Sigmoid colon (tissue), 4 donors: ENCODE data around the gene MGAT5.

Experiments
- CTCF ChIP-seq, 4 experiments: fragments of 450-650 bp in 3 of 4; fragments of 200-600 bp in 1 of 4; IDR thresholded peaks; one replicate each; pipeline ENCODE4 v1.5.1; 2016 to 2019; ENCODE audit warnings: antibody characterized with exemption in 4 of 4, mild to moderate bottlenecking in 3 of 4, moderate library complexity in 2 of 4
- POLR2A ChIP-seq, 2 donors: fragments of 450-650 bp; IDR thresholded peaks; one replicate each; pipeline ENCODE4 v1.6.1; 2016; ENCODE audit warnings: antibody characterized with exemption in 2 of 2, mild to moderate bottlenecking in 2 of 2, moderate library complexity in 2 of 2
- POLR2AphosphoS5 ChIP-seq, 4 donors: sonication (generic); formaldehyde crosslinking; IDR thresholded peaks; one replicate each; pipeline ENCODE4 v1.6.1; 2017; ENCODE audit warnings: antibody characterized with exemption in 4 of 4

- no peak for TF ChIP-seq POLR2A (IDR thresholded peaks at IDR 0.05)
- TF ChIP-seq CTCF (IDR thresholded peaks at IDR 0.05), result no peak
- no peak for TF ChIP-seq POLR2AphosphoS5 (IDR thresholded peaks at IDR 0.05)
Observed at GRCh38 chr2:134451347-134451630, 197.4 kb downstream of the MGAT5 start.
